Neural crest cell (in vitro differentiated cells): Measurements from ENCODE around the gene ABCC3. TPM values are rescaled to one million over a fixed set of nuclear protein-coding genes. Genes with fewer than 3 reads are reported as not detected.

Experiments
- DNase-seq: peaks from one replicate; pipeline ENCODE4 v3.0.0; 2021; ENCODE audit warnings: low read depth, mixed read lengths, low spot score
- H3K27ac Mint-ChIP-seq: one replicate; pipeline ENCODE4 v1.8.0; 2021; ENCODE audit warnings: mild to moderate bottlenecking, mixed read lengths; ENCODE audit not compliant: unreplicated experiment
- H3K27me3 Mint-ChIP-seq: 2 replicates; pipeline ENCODE4 v1.8.0; 2021; ENCODE audit warnings: low read depth, mild to moderate bottlenecking, mixed read lengths
- H3K36me3 Mint-ChIP-seq: 2 replicates; pipeline ENCODE4 v1.8.0; 2021; ENCODE audit warnings: low read depth, mild to moderate bottlenecking, mixed read lengths
- H3K4me1 Mint-ChIP-seq: 2 replicates; pipeline ENCODE4 v1.8.0; 2021; ENCODE audit warnings: mixed read lengths
- H3K4me3 Mint-ChIP-seq: one replicate; pipeline ENCODE4 v1.8.0; 2021; ENCODE audit warnings: mild to moderate bottlenecking, mixed read lengths
- H3K9me3 Mint-ChIP-seq: 2 replicates; pipeline ENCODE4 v1.8.0; 2021; ENCODE audit warnings: mixed read lengths
- total RNA-seq: library from RNA; stranded (reverse); gene quantifications from 2 replicates; pipeline ENCODE4 v1.2.1, GENCODE V29; 2021
- TF ChIP-seq, protein P1 (sequence below): fragments of 200-600 bp; sonication (generic); conservative IDR thresholded peaks from 2 replicates; pipeline ENCODE4 v1.5.0; 2021; ENCODE audit warnings: antibody characterized with exemption, mild to moderate bottlenecking

ABCC3 gene
- total RNA-seq, 1 donor from 2014 or later: not detected

DNA sequence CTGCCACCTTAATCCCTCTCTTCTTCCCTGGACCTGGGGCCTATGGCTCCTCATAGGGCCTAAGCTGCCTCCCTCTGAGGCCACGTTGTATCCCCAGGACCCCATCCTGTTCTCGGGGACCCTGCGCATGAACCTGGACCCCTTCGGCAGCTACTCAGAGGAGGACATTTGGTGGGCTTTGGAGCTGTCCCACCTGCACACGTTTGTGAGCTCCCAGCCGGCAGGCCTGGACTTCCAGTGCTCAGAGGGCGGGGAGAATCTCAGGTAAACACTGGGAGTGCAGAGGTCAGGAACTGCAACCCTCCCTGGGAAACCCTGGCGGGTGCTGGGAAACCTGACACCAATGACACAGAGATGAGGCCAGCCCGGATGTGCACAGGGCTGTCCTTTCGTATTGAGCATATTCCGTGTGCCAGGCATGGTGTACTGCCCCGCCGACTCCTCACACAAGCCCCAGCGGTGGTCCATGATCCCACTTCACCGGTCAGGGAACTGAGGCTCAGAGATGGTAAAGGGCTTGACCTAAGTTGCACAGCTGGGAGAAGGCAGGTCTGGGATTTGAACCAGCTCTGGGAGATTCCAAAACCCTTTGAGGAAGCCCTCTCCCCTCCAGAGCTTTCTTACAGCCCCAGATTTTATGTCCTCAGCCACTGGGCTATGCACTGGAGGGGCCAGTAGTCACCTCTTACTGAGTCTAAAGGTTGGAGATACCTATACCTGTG lies 50.1 kb downstream of the ABCC3 start:
- Mint-ChIP-seq H3K27ac (no peak overlapping the region), H3K36me3 (no peaks in the 10 kb centered on the region), H3K9me3 (no peaks in the 10 kb centered on the region), H3K4me1 (peaks cover 42% of the 10 kb centered on the region), H3K27me3 (no peaks in the 10 kb centered on the region), H3K4me3 (no peak overlapping the region)
- no peak for DNase-seq
- TF ChIP-seq, protein P1, sequence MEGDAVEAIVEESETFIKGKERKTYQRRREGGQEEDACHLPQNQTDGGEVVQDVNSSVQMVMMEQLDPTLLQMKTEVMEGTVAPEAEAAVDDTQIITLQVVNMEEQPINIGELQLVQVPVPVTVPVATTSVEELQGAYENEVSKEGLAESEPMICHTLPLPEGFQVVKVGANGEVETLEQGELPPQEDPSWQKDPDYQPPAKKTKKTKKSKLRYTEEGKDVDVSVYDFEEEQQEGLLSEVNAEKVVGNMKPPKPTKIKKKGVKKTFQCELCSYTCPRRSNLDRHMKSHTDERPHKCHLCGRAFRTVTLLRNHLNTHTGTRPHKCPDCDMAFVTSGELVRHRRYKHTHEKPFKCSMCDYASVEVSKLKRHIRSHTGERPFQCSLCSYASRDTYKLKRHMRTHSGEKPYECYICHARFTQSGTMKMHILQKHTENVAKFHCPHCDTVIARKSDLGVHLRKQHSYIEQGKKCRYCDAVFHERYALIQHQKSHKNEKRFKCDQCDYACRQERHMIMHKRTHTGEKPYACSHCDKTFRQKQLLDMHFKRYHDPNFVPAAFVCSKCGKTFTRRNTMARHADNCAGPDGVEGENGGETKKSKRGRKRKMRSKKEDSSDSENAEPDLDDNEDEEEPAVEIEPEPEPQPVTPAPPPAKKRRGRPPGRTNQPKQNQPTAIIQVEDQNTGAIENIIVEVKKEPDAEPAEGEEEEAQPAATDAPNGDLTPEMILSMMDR: no peak

DNA sequence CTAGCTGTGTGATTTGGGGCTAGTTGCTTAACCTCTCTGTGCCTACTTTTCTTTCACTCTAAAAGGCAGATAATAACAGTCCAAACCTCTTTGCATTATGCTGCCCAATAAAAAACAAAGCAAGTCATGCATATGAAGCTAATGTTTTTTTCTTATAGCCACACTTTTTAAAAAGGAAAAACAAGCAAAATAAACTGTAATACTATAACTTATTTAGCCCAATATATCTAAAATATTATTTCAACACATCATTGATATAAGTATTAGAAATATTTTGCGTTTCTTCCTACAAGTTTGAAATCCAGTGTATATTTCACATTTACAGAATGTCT lies 50.6 kb downstream of the ABCC3 start:
- Mint-ChIP-seq H3K9me3 (no peaks in the 10 kb centered on the region), H3K4me1 (peaks cover 48% of the 10 kb centered on the region), H3K27ac (no peak overlapping the region), H3K27me3 (no peaks in the 10 kb centered on the region), H3K36me3 (no peaks in the 10 kb centered on the region), H3K4me3 (no peak overlapping the region)
- no peak for DNase-seq
- TF ChIP-seq, protein P1: no peak

DNA sequence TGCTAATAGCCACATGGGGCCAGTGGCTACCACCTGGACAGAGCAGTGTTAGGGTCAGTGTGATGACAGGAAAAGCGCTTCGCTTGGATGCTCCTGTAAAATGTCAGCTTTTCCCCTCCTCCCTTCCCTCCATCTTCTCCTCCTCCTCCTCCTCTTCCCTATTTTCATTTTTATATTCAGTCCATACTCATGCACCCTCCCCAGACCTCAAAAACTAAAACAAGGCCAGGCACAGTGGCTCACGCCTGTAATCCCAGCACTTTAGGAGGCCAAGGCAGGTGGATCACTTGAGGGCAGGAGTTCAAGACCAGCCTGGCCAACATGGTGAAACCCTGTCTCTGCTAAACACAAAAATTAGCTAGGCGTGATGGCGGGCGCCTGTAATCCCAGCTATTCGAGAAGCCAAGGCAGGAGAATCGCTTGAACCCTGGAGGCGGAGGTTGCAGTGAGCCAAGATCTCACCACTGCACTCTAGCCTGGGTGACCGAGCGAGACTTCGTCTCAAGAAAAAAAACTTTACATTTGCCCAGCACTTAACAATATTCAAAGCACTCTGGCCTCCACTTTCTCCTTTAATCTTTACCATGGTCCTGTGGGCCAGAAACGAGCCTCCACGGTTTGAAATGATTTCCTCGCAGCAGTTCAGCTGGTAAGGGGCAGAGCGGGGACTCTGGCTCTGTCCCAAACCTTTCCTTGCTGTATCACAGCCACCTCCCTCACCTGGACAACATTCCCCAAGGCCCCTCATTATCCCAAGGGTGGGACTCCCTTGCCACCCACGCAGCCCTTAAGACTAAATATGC lies 51.2 kb downstream of the ABCC3 start:
- H3K4me1 Mint-ChIP-seq: peaks cover 53% of the 10 kb centered on the region

DNA sequence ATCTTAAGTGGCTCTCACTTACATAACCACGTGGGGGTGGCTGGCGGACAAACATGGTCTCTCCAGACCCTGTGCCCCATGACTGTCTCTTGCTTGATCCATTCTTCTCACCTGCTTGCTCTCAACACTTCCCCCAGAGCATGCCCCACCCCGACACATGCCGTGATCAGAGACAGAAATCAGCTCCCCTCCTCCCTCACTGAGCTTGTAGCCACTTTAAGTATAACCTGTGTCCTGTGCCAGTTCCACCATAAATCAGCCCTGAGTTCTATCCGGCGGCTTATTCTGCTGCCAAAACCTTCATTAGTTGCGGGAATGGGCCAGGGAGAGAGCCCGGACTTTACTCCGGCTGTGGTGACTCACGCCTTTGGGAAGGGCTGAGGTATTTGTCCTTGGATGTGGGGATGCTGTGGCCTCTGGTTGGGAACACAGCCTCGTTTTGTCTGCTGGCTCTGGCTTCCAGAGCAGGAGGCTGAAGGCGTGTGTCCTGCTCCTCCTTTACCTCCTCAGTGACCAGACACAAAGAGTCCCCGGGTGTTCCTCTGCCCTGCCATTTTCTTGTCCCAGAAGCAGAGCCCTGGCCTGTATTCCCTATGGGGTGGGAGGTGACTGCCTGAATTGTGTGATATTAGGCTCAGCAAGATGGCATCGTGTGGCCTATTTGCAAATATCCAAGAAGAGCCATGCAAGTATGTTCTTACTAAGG lies 52.0 kb downstream of the ABCC3 start:
- no peaks in the 10 kb centered on the region for H3K27me3 Mint-ChIP-seq
- no peaks in the 10 kb centered on the region for H3K9me3 Mint-ChIP-seq
- H3K4me1 Mint-ChIP-seq: peaks cover 54% of the 10 kb centered on the region
- no peak for DNase-seq
- no peak overlapping the region for H3K4me3 Mint-ChIP-seq
- H3K27ac Mint-ChIP-seq: no peak overlapping the region
- H3K36me3 Mint-ChIP-seq: no peaks in the 10 kb centered on the region
- TF ChIP-seq, protein P1: no peak

More for the DNA sequence above, 51.2 kb downstream of the ABCC3 start:
- TF ChIP-seq, protein P1: no peak
- Mint-ChIP-seq H3K27me3 (no peaks in the 10 kb centered on the region), H3K36me3 (no peaks in the 10 kb centered on the region), H3K27ac (no peak overlapping the region), H3K9me3 (no peaks in the 10 kb centered on the region), H3K4me3 (no peak overlapping the region)
- no peak for DNase-seq

DNA sequence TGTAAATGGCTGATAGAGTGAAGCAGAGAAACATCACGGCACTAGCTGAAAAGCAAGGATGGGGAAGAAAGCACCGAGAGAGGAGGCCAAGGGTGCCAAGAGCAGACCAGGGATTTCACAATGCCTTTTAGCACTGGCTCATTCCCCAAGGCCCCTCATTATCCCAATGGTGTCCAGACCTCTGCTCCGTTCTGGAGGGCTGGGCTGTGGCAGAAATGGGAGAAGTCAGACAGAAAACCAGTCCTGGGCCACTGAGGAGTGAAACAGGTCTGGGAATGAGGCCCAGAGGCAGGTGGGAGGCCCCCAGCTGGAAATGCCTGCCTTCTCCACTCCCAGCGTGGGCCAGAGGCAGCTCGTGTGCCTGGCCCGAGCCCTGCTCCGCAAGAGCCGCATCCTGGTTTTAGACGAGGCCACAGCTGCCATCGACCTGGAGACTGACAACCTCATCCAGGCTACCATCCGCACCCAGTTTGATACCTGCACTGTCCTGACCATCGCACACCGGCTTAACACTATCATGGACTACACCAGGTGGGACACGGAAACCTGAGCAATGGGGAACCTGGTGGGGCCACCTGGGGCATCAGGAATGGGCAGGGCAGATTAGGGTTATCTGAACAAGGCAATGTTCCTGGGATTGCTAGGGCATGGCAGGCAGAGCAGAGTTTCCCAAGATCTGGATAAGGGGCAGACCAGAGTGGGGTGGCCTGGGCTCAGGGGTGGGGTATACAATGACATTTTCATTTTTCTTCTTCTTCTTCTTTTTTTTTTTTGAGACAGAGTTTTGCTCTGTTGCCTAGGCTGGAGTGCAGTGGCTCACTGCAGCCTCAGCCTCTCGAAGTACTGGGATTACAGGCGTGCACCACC lies 52.8 kb downstream of the ABCC3 start:
- TF ChIP-seq, protein P1: no peak
- no peak for DNase-seq
- no peaks in the 10 kb centered on the region for H3K27me3 Mint-ChIP-seq

More for the DNA sequence above, 52.8 kb downstream of the ABCC3 start:
- Mint-ChIP-seq H3K4me3 (peak overlapping the region; percentile 16), H3K4me1 (peaks cover 55% of the 10 kb centered on the region), H3K36me3 (no peaks in the 10 kb centered on the region), H3K27ac (no peak overlapping the region), H3K9me3 (no peaks in the 10 kb centered on the region)
